ENCODE results near the gene KIAA2012.
A peak's percentile ranks its signal among the peaks of the same experiment; 100 is the strongest.

The KIAA2012 gene

DNA sequence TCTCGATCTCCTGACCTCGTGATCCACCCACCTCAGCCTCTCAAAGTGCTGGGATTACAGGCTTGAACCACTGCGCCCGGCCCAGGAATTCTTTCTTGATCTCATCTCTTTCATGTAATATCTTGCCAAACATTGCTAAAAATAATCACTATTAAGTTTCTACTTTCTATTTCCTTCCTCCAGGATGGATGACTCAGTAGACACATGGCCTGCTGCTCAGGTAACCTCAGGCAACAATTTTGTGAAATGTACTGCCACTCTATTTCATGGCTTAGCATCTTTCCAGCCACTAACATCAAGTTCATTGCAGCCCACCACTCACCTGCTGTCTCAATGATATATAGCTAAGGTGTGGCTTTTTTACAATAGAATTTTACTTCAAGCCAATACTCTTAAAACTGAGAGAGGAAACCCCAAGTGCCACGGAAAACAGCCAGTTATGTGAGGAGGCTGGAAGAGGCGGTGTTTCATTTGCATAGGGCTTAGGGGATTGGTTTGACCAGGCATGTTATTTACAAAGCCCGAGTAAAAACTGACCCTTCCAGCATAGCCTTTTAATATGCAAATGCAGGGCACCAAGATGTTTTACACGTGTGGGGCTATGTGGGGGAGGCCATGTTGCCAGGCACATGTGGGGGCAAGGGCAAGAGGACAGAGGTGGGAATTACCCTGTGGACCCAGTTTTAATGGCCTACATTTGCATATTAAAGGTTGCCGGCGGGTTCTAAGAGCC lies 176.6 kb downstream of the KIAA2012 start:
- ChIA-PET CTCF (no interaction called here), POLR2A (ENCODE audit: low non-redundant PET) (no interaction called here)
- DNase-seq (ENCODE audit: low spot score): peak; percentile 82
- TF ChIP-seq, protein P1, sequence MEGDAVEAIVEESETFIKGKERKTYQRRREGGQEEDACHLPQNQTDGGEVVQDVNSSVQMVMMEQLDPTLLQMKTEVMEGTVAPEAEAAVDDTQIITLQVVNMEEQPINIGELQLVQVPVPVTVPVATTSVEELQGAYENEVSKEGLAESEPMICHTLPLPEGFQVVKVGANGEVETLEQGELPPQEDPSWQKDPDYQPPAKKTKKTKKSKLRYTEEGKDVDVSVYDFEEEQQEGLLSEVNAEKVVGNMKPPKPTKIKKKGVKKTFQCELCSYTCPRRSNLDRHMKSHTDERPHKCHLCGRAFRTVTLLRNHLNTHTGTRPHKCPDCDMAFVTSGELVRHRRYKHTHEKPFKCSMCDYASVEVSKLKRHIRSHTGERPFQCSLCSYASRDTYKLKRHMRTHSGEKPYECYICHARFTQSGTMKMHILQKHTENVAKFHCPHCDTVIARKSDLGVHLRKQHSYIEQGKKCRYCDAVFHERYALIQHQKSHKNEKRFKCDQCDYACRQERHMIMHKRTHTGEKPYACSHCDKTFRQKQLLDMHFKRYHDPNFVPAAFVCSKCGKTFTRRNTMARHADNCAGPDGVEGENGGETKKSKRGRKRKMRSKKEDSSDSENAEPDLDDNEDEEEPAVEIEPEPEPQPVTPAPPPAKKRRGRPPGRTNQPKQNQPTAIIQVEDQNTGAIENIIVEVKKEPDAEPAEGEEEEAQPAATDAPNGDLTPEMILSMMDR (conservative IDR thresholded peaks at IDR 0.05; ENCODE audit: low read depth): no peak
- H3K27ac ChIP-seq: peak overlapping the region; percentile 83

DNA sequence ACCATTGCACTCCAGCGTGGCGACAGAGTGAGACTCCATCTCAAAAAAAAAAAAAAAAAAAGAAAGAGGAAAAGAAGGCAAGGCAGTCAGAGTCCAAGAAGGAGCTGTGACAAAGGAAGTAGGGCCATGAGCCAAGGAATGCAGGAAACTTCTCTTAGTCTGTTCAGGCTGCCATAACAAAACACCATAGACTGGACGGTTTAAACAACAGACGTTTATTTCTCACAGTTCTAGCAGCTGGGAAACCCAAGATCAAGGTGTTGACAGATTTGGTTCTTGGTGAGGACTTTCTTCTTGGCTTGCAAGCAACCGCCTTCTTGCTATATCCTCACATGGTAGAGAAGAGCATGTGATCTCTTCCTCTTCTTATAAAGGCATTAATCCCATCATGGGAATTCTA lies 178.4 kb downstream of the KIAA2012 start:
- H3K27ac ChIP-seq: no peak overlapping the region
- DNase-seq (ENCODE audit: low spot score): no peak
- ChIA-PET CTCF (no interaction called here), POLR2A (ENCODE audit: low non-redundant PET) (interaction anchor here (0.6 to 0.7 kb wide), 2 partner anchors 136 to 944 kb away, joined by 4 to 9 read pairs; no protein-coding TSS in a partner anchor)
- TF ChIP-seq, protein P1 (conservative IDR thresholded peaks at IDR 0.05; ENCODE audit: low read depth): no peak

All from RWPE1 (cell line).